HepG2 (cell line): ENCODE data around the gene ZNF30. TPM values are rescaled to one million over a fixed set of nuclear protein-coding genes. Genes with fewer than 3 reads are reported as not detected.

Experiments
- GMEB1 ChIP-seq: sonication (generic); formaldehyde crosslinking; IDR thresholded peaks from 2 replicates; pipeline ENCODE4 v1.5.1; 2020; ENCODE audit warnings: missing genetic modification reagents, mild to moderate bottlenecking, borderline replicate concordance
- MTERF4 ChIP-seq: sonication (generic); formaldehyde crosslinking; IDR thresholded peaks from 2 replicates; pipeline ENCODE4 v1.8.0; 2023; ENCODE audit warnings: mild to moderate bottlenecking, missing genetic modification reagents
- NFYB ChIP-seq: sonication (generic); formaldehyde crosslinking; IDR thresholded peaks from 2 replicates; pipeline ENCODE4 v1.4.0; 2020; ENCODE audit warnings: missing genetic modification reagents
- RXRB ChIP-seq: IDR thresholded peaks from 2 replicates; pipeline ENCODE4 v1.6.1; 2016; ENCODE audit warnings: borderline replicate concordance, missing genetic modification reagents, missing compliant biosample characterization
- SALL1 ChIP-seq: sonication (generic); formaldehyde crosslinking; IDR thresholded peaks from 2 replicates; pipeline ENCODE4 v1.8.0; 2022; ENCODE audit warnings: mild to moderate bottlenecking, missing genetic modification reagents
- SNAPC4 ChIP-seq: sonication (generic); formaldehyde crosslinking; IDR thresholded peaks from 2 replicates; pipeline ENCODE4 v1.4.0; 2020; ENCODE audit warnings: mild to moderate bottlenecking, missing genetic modification reagents
- TBX3 ChIP-seq: fragments of 450-650 bp; IDR thresholded peaks from 2 replicates; pipeline ENCODE4 v1.6.1; 2017; ENCODE audit warnings: antibody characterized with exemption, mild to moderate bottlenecking, inconsistent platforms, borderline replicate concordance
- ZNF124 ChIP-seq: sonication (generic); formaldehyde crosslinking; IDR thresholded peaks from 2 replicates; pipeline ENCODE4 v1.4.0; 2020; ENCODE audit warnings: missing genetic modification reagents
- ZNF282 ChIP-seq: fragments of 450-650 bp; IDR thresholded peaks from 2 replicates; pipeline ENCODE4 v1.6.1; 2018; ENCODE audit not compliant: partially characterized antibody
- ZNF333 ChIP-seq: sonication (generic); formaldehyde crosslinking; IDR thresholded peaks from 2 replicates; pipeline ENCODE4 v1.4.0; 2020; ENCODE audit warnings: mild to moderate bottlenecking, missing genetic modification reagents, borderline replicate concordance
- ZNF678 ChIP-seq: sonication (generic); formaldehyde crosslinking; IDR thresholded peaks from 2 replicates; pipeline ENCODE4 v1.4.0; 2020; ENCODE audit warnings: mild to moderate bottlenecking, missing genetic modification reagents
- ZNF710 ChIP-seq: sonication (generic); formaldehyde crosslinking; IDR thresholded peaks from 2 replicates; pipeline ENCODE4 v1.5.0; 2020; ENCODE audit warnings: mild to moderate bottlenecking, missing genetic modification reagents, borderline replicate concordance
- ZNF724P ChIP-seq: sonication (generic); formaldehyde crosslinking; IDR thresholded peaks from 2 replicates; pipeline ENCODE4 v1.8.0; 2022; ENCODE audit warnings: missing genetic modification reagents, borderline replicate concordance
- ZNF772 ChIP-seq: sonication (generic); formaldehyde crosslinking; IDR thresholded peaks from 2 replicates; pipeline ENCODE4 v1.5.0; 2020; ENCODE audit warnings: mild to moderate bottlenecking, missing genetic modification reagents
- ZNF776 ChIP-seq: sonication (generic); formaldehyde crosslinking; IDR thresholded peaks from 2 replicates; pipeline ENCODE4 v1.4.0; 2020; ENCODE audit warnings: mild to moderate bottlenecking, missing genetic modification reagents
- polyA plus RNA-seq, 8 experiments: library from polyadenylated mRNA; depleted of rRNA in 3 of 8; stranded (reverse) in 7 of 8; unstranded in 1 of 8; fragments of >200 nt; fragmentation: Illumina TruSeq in 4 of 8; extraction: Trizol in 4 of 8; gene quantifications; 2 replicates each; pipeline versions ENCODE4 v1.2.1 to v1.2.3, GENCODE V29; 2011 to 2016; ENCODE audit warnings: low read depth in 4 of 8, missing spikeins in 1 of 8, mixed read lengths in 1 of 8; ENCODE audit not compliant: insufficient read depth in 1 of 8
- total RNA-seq, 5 experiments: library from RNA; depleted of rRNA; stranded (reverse); fragments of >200 nt; fragmentation: Illumina TruSeq; extraction: Trizol; gene quantifications; 2 replicates each; pipeline ENCODE4 v1.2.3, GENCODE V29; 2016; ENCODE audit warnings: low read depth in 1 of 5

The ZNF30 gene
- total and polyA plus RNA-seq, 2 of the 13 experiments (the other 11 are each of a cell fraction or from before 2014, with no cell fraction given) = 2.3 to 4.4 TPM

- TF ChIP-seq ZNF333 (peak; percentile 35; the same call in 1 of the 2 replicates), TBX3 (no peak), SALL1 (CRISPR knock-in tag) (peak; percentile 11; the same call in 1 of the 2 replicates), ZNF724P (CRISPR knock-in tag) (no peak), MTERF4 (CRISPR knock-in tag) (0 out of 2 replicates have a peak, but pooled peaks have one; percentile 26), ZNF776 (CRISPR knock-in tag) (no peak), ZNF710 (CRISPR knock-in tag) (peak; percentile 20; the same call in 1 of the 2 replicates), SNAPC4 (0 out of 2 replicates have a peak, but pooled peaks have one; percentile 46), RXRB (CRISPR knock-in tag) (0 out of 2 replicates have a peak, but pooled peaks have one; percentile 3), ZNF282 (no peak), ZNF124 (CRISPR knock-in tag) (no peak), ZNF772 (CRISPR knock-in tag) (0 out of 2 replicates have a peak, but pooled peaks have one; percentile 6), NFYB (0 out of 2 replicates have a peak, but pooled peaks have one; percentile 10), ZNF678 (CRISPR knock-in tag) (0 out of 2 replicates have a peak, but pooled peaks have one; percentile 64), GMEB1 (CRISPR knock-in tag) (no peak)
Measured at GRCh38 chr19:34962687-34963572, 36.2 kb downstream of the ZNF30 start (continued).
